ENCODE data around the gene HRH3.

Gene HRH3

DNA sequence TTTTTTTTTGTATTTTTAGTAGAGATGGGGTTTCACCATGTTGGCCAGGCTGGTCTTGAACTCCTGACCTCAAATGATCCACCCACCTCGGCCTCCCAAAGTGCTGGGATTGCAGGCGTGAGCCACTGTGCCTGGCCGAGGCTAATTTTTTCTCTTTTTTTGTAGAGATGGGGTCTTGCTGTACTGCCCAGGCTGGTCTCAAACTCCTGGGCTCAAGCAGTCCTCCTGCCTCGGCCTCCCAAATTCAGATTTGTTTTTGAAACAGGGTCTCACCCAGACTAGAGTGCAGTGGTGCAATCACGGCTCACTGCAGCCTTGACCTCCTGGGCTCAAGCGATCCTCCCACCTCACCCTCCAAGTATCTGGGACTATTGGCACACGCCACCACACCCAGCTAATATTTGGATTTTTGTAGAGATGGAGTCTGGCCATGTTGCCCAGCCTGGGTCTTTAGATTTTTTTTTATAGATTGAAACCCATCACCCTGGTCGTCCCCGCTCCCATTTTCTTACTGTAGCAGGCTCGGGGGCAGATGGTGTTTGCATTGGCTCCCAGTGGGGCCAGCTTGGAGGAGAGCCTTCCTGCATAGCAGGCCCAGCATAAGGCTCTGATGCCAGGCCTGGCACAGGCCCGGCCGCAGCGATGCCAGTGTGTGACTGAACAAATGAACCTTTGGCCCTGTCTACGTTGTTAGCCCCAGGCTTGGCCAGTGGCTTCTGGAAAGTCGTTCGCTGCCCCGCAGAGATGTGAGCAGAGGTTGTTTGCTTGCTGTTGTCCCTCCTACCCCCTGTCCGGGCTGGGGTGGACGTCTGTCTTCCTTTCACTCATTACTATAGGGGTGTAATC is 41.5 kb downstream of the HRH3 start:
- Histone ChIP-seq H3K4me2 (ENCODE audit: low read depth, low read length, poor library complexity, severe bottlenecking) (no peak overlapping the region), H3K4me3 (ENCODE audit: insufficient read depth, low read length, poor library complexity, severe bottlenecking) (no peak overlapping the region), H3K9ac (ENCODE audit: low read length) (no peak overlapping the region), H3K9me2 (replicated peaks; ENCODE audit: insufficient read depth, low read length) (no peaks in the 10 kb centered on the region), H2AFZ (ENCODE audit: low read depth, low read length, severe bottlenecking) (no peak overlapping the region), H3K79me2 (ENCODE audit: insufficient read depth, low read length) (peaks cover 6% of the 10 kb centered on the region), H3F3A (ENCODE audit: insufficient read depth) (peaks cover 17% of the 10 kb centered on the region), H4K20me1 (ENCODE audit: low read depth, low read length) (no peaks in the 10 kb centered on the region), H3K36me3 (ENCODE audit: low read length) (0 out of 2 replicates have a peak, but pooled peaks cover 2% of the 10 kb centered on the region), H3K9me3 (ENCODE audit: insufficient read depth, low read length) (no peaks in the 10 kb centered on the region), H3K27ac (ENCODE audit: low read depth, low read length) (no peak overlapping the region), H3K27me3 (ENCODE audit: low read length) (no peaks in the 10 kb centered on the region)
- TF ChIP-seq, protein P1, sequence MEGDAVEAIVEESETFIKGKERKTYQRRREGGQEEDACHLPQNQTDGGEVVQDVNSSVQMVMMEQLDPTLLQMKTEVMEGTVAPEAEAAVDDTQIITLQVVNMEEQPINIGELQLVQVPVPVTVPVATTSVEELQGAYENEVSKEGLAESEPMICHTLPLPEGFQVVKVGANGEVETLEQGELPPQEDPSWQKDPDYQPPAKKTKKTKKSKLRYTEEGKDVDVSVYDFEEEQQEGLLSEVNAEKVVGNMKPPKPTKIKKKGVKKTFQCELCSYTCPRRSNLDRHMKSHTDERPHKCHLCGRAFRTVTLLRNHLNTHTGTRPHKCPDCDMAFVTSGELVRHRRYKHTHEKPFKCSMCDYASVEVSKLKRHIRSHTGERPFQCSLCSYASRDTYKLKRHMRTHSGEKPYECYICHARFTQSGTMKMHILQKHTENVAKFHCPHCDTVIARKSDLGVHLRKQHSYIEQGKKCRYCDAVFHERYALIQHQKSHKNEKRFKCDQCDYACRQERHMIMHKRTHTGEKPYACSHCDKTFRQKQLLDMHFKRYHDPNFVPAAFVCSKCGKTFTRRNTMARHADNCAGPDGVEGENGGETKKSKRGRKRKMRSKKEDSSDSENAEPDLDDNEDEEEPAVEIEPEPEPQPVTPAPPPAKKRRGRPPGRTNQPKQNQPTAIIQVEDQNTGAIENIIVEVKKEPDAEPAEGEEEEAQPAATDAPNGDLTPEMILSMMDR (IDR thresholded peaks at IDR 0.05; ENCODE audit: insufficient read depth, low read length, poor library complexity, severe bottlenecking): no peak
- TF ChIP-seq EZH2phosphoT487 (conservative IDR thresholded peaks at IDR 0.05; ENCODE audit: low read length): no peak

DNA sequence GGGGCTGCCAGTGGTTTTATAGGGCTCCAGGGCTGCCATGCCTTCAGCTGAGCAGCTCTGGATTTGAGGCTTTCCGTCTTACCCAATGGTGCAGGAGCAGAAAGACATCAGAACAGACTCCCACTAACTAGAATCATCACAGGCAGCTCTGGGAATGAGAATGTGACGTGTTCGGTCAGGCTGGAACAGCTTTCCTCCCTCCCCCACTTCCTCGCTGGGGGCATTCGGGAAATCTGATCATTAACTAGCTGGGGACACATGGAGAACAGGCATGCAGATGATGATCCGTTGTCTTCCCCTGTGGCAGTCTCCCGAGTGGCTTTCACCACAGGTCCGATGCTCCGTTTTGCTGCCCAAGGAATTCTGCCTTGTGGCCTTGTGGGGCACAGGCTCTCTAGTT is 42.8 kb downstream of the HRH3 start:
- no peak overlapping the region for H3K9ac ChIP-seq (ENCODE audit: low read length)
- H3K36me3 ChIP-seq (ENCODE audit: low read length): 0 out of 2 replicates have a peak, but pooled peaks cover 2% of the 10 kb centered on the region

DNA sequence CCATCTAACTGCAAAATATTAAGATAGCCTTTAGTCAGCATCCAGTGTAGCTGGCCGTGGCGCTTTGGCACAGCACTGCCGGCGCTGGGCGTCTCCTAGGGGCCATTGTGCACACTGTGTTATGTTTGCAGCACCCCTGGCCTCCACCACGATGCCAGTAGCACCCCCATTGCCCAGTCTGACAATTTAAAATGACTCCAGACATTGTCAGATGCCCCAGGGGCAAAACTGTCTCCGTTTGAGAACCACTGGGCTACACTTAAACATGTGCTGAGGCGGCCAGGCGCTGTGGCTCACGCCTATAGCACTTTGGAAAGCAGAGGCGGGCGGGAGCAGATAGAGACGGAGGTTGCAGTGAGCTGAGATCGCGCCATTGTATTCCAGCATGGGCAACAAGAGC is 43.2 kb downstream of the HRH3 start:
- TF ChIP-seq, protein P1 (IDR thresholded peaks at IDR 0.05; ENCODE audit: insufficient read depth, low read length, poor library complexity, severe bottlenecking): no peak
- TF ChIP-seq EZH2phosphoT487 (conservative IDR thresholded peaks at IDR 0.05; ENCODE audit: low read length): no peak
- no peaks in the 10 kb centered on the region for H4K20me1 ChIP-seq (ENCODE audit: low read depth, low read length)
- H3K9me2 ChIP-seq (replicated peaks; ENCODE audit: insufficient read depth, low read length): no peaks in the 10 kb centered on the region
- H3K9me3 ChIP-seq (ENCODE audit: insufficient read depth, low read length): no peaks in the 10 kb centered on the region
- H3K36me3 ChIP-seq (ENCODE audit: low read length): 0 out of 2 replicates have a peak, but pooled peaks cover 2% of the 10 kb centered on the region
- H3F3A ChIP-seq (ENCODE audit: insufficient read depth): peaks cover 13% of the 10 kb centered on the region
- no peaks in the 10 kb centered on the region for H3K79me2 ChIP-seq (ENCODE audit: insufficient read depth, low read length)
- no peak overlapping the region for H3K4me3 ChIP-seq (ENCODE audit: insufficient read depth, low read length, poor library complexity, severe bottlenecking)
- no peak overlapping the region for H3K4me2 ChIP-seq (ENCODE audit: low read depth, low read length, poor library complexity, severe bottlenecking)
- no peak overlapping the region for H2AFZ ChIP-seq (ENCODE audit: low read depth, low read length, severe bottlenecking)
- no peak overlapping the region for H3K27ac ChIP-seq (ENCODE audit: low read depth, low read length)
- no peak overlapping the region for H3K9ac ChIP-seq (ENCODE audit: low read length)
- H3K27me3 ChIP-seq (ENCODE audit: low read length): no peaks in the 10 kb centered on the region

More for the DNA sequence above, 42.8 kb downstream of the HRH3 start:
- H3K9me2 ChIP-seq (replicated peaks; ENCODE audit: insufficient read depth, low read length): no peaks in the 10 kb centered on the region
- H3K27ac ChIP-seq (ENCODE audit: low read depth, low read length): no peak overlapping the region
- no peaks in the 10 kb centered on the region for H3K9me3 ChIP-seq (ENCODE audit: insufficient read depth, low read length)
- H4K20me1 ChIP-seq (ENCODE audit: low read depth, low read length): no peaks in the 10 kb centered on the region
- no peak overlapping the region for H3K4me2 ChIP-seq (ENCODE audit: low read depth, low read length, poor library complexity, severe bottlenecking)
- TF ChIP-seq, protein P1 (IDR thresholded peaks at IDR 0.05; ENCODE audit: insufficient read depth, low read length, poor library complexity, severe bottlenecking): no peak
- TF ChIP-seq EZH2phosphoT487 (conservative IDR thresholded peaks at IDR 0.05; ENCODE audit: low read length): no peak
- H3K27me3 ChIP-seq (ENCODE audit: low read length): no peaks in the 10 kb centered on the region
- no peak overlapping the region for H2AFZ ChIP-seq (ENCODE audit: low read depth, low read length, severe bottlenecking)
- peaks cover 17% of the 10 kb centered on the region for H3F3A ChIP-seq (ENCODE audit: insufficient read depth)
- H3K79me2 ChIP-seq (ENCODE audit: insufficient read depth, low read length): no peaks in the 10 kb centered on the region
- H3K4me3 ChIP-seq (ENCODE audit: insufficient read depth, low read length, poor library complexity, severe bottlenecking): no peak overlapping the region

Measured in SU-DHL-6 (cell line).